GM12801 (cell line): ENCODE data around the gene ZNF665.

Experiments
- TF ChIP-seq, protein P1 (sequence below): IDR thresholded peaks from one replicate; pipeline ENCODE4 v1.5.1; 2011; ENCODE audit warnings: control low read depth; ENCODE audit not compliant: insufficient read length; ENCODE audit errors: extremely low read depth

ZNF665 gene

DNA sequence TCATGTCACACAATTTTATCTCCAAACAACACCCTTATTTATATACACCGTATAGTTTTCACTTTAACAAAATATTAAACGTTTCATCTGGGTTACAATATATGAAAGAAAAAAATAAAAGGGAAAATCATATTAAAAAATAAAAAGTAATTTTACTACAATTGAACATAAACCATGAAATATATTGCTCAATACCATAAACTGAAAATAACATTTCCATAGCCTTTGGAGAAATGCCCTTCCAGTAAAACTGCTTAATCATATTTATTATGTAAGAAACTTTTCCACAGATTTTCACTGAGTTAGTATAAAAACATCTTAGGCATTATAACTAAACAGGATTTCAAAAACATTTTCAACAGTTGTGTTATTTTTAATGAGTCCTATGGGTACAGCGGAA, 32.8 kb downstream of the ZNF665 start:
- TF ChIP-seq, protein P1, sequence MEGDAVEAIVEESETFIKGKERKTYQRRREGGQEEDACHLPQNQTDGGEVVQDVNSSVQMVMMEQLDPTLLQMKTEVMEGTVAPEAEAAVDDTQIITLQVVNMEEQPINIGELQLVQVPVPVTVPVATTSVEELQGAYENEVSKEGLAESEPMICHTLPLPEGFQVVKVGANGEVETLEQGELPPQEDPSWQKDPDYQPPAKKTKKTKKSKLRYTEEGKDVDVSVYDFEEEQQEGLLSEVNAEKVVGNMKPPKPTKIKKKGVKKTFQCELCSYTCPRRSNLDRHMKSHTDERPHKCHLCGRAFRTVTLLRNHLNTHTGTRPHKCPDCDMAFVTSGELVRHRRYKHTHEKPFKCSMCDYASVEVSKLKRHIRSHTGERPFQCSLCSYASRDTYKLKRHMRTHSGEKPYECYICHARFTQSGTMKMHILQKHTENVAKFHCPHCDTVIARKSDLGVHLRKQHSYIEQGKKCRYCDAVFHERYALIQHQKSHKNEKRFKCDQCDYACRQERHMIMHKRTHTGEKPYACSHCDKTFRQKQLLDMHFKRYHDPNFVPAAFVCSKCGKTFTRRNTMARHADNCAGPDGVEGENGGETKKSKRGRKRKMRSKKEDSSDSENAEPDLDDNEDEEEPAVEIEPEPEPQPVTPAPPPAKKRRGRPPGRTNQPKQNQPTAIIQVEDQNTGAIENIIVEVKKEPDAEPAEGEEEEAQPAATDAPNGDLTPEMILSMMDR, result no peak

DNA sequence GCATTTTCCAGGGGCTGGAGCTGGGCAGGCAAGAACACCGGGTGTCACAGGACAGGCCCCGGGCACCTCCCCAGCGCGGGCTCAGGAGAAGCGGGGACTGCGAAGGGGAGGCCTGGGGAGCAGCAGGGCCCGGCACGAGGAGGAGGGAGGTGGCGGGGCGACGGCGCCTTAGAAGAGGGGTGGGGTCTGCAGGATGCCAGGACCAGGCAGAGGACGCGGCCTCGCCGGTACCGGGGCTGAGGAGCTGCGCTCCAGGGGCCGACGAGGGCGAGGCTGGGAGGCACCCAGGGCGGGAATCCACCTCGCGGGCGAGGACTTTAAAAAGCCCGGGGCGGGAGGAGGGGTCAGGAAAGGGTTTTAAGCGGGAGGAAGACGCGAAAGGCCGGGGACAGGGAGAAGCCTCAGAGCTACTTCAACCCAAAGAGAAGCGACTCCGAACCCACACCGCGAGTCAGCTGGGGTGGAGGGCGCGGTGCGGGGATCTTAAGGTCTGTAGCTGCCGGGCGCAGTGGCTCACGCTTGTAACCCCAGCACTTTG, 35.0 kb downstream of the ZNF665 start:
- TF ChIP-seq, protein P1, result no peak

DNA sequence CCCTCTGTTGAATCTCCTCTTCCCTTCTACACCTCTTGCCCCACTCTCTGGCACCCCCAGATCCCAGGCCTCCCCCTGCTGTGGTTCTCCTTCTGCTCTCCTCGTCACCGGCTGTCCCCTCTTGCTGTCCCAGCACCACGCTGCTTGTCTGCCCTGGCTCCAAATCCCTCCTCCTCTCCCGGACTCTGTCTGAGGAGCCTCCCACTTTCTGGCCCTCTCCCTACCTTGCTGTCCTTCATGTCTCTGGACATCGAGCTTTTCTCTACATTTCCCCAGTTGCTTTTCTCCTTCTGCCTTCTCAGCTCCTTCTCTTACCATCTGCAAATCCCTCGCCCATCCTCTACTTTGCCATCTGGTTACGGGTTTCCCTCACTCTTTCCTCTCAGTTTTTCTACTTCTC, 35.5 kb downstream of the ZNF665 start:
- TF ChIP-seq, protein P1, result no peak

DNA sequence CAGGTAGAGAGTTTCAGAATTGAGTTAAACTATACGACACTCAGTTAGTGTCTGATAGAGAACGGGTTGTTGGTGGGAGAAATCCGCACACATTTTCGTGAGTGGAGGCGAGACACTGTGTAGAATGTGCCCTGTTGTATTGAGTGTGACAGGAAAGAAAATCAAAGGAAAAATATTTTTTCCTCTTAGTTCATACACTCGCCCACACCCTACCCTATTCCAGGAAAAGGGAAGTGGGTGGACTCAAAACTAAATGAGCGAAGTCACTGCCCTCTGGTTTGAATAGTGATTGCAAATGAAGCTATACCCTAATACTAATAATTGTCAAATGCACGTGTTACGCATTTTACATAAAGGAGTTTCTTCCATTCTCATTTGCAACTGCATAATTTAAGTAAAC, 36.3 kb downstream of the ZNF665 start:
- TF ChIP-seq, protein P1, result no peak

DNA sequence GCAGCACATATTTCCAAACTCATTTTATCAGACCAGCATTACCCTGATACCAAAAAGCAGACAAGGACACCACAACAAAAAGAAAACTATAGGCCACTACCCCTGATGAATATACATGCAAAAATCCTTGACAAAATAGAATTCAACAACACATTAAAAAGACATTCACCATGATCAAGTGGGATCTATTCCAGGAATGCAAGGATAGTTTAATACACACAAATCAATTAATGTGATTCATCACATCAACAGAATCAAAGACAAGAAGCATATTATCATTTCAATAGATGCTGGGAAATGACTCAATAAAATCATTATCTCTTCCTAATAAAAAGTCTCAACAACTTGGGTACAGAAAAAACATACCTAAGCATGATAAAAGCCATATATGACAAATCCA, 45.5 kb downstream of the ZNF665 start:
- TF ChIP-seq, protein P1, result no peak

DNA sequence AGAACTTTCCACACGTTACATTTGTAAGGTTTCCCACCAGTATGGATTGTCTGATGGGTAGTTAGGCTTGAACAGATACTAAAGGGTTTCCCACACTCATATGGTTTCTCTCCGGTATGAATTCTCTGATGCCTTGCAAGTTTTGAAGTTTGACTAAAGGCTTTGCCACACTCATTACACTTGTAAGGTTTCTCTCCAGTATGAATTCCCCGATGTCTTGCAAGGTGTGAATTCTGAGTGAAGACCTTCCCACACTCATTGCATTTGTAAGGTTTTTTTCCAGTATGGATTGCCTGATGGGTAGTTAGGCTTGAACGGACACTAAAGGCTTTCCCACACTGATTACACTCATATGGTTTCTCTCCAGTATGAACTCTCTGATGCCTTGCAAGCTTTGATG, 52.8 kb downstream of the ZNF665 start:
- TF ChIP-seq, protein P1, result no peak

DNA sequence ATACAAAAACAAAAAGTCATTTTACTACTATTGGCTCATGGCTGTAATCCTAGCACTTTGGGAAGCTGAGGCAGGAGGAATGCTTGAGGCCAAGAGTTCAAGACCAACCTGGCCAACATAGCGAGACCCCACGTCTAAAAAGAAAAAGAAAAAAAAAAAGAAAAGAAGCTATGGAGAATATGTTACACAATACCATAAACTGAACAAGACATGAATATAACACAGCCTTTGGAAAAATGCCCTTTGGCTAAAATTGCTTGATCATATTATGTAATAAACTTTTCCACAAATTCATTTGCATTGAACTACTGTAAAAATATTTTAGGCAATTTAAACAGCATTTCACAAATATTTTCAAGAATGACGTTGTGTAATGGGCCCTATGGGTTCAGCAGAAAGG, 56.7 kb downstream of the ZNF665 start:
- TF ChIP-seq, protein P1, result no peak
